Measurements from ENCODE around the gene FBXL22. TPM values are rescaled to one million over a fixed set of nuclear protein-coding genes. Genes with fewer than 3 reads are reported as not detected.

FBXL22 gene
- total RNA-seq, 1 experiment from 2014 or later: 0.49 TPM

GRCh38 chr15:63559753-63560152 is 37.4 kb upstream of the FBXL22 start:
- Histone ChIP-seq H2AFZ (ENCODE audit: low read depth, low read length, poor library complexity, severe bottlenecking) (no peak overlapping the region), H3K9me3 (ENCODE audit: control insufficient read depth in 1 of 2, insufficient read depth in 1 of 2, low read depth in 1 of 2, low read length in 2 of 2) (no peaks in the 10 kb centered on the region), H3K79me2 (ENCODE audit: insufficient read depth, low read length) (no peaks in the 10 kb centered on the region; the same call in 1 of the 2 replicates), H3K4me2 (ENCODE audit: low read length) (no peak overlapping the region), H3K27ac (ENCODE audit: low read depth, low read length) (no peak overlapping the region), H3K4me1 (ENCODE audit: control insufficient read depth in 1 of 2, insufficient read depth in 2 of 2, low read length in 2 of 2) (no peaks in the 10 kb centered on the region), H3K9ac (ENCODE audit: low read length) (no peak overlapping the region), H3K9me2 (ENCODE audit: insufficient read depth) (no peaks in the 10 kb centered on the region), H3K27me3 (ENCODE audit: insufficient read depth, low read length) (no peaks in the 10 kb centered on the region), H4K20me1 (ENCODE audit: insufficient read depth) (no peaks in the 10 kb centered on the region), H3K4me3 (replicated peaks in 1 of 2; ENCODE audit: low read depth in 1 of 2, low read length in 2 of 2) (no peak overlapping the region), H3K36me3 (ENCODE audit: control insufficient read depth in 1 of 2, insufficient read depth in 2 of 2, low read length in 2 of 2) (peaks cover 12 to 22% of the 10 kb centered on the region in 2 experiments; a peak in 2 of 4 replicates)
- DNase-seq (ENCODE audit: low read depth, low spot score) (no peak), ATAC-seq (no peak)
- CTCF ChIA-PET: no interaction called here
- POLR2A ChIA-PET: no interaction called here
- RAD21 ChIA-PET (ENCODE audit: low non-redundant PET in 1 of 2, low total read pairs in 2 of 2, uncharacterized antibody in 2 of 2, unreplicated experiment in 2 of 2): no interaction called here
- no TSS peak for BruUV-seq (replicated peaks)
- intact Hi-C loops (cut with micrococcal nuclease): no loop called here
- no peak for TF ChIP-seq ELF1 (IDR thresholded peaks at IDR 0.05; ENCODE audit: borderline replicate concordance, low read depth)
- TF ChIP-seq CEBPB (IDR thresholded peaks at IDR 0.05; ENCODE audit: low read depth): no peak
- no peak for TF ChIP-seq EZH2 (IDR thresholded peaks at IDR 0.05)
- no peak for TF ChIP-seq SIN3A (IDR thresholded peaks at IDR 0.05; ENCODE audit: low read depth)
- TF ChIP-seq MAX (IDR thresholded peaks at IDR 0.05): no peak
- TF ChIP-seq YY1 (IDR thresholded peaks at IDR 0.05; ENCODE audit: extremely low read depth, insufficient replicate concordance, low read depth, low read length): no peak
- no peak for TF ChIP-seq EZH2phosphoT487 (IDR thresholded peaks at IDR 0.05; ENCODE audit: borderline replicate concordance)
- TF ChIP-seq POLR2A (IDR thresholded peaks at IDR 0.05; ENCODE audit: borderline replicate concordance, extremely low read depth, insufficient read depth, insufficient read length): no peak
- TF ChIP-seq ATF3 (IDR thresholded peaks at IDR 0.05): no peak
- TF ChIP-seq ZFX (IDR thresholded peaks at IDR 0.05): no peak
- TF ChIP-seq REST (IDR thresholded peaks at IDR 0.05; ENCODE audit: low read depth): no peak
- no peak for TF ChIP-seq JUND (IDR thresholded peaks at IDR 0.05)
- no peak for TF ChIP-seq POLR2AphosphoS5 (IDR thresholded peaks at IDR 0.05; ENCODE audit: low read depth, low read length)
- no peak for TF ChIP-seq CTCF (IDR thresholded peaks at IDR 0.05 in 2 of 3, conservative IDR thresholded peaks at IDR 0.05 in 1 of 3; ENCODE audit: borderline replicate concordance in 1 of 3, insufficient read depth in 1 of 3, low read depth in 2 of 3, low read length in 2 of 3)
- TF ChIP-seq EGR1 (IDR thresholded peaks at IDR 0.05; ENCODE audit: low read depth): no peak
- TF ChIP-seq TCF7L2 (IDR thresholded peaks at IDR 0.05; ENCODE audit: borderline replicate concordance, extremely low read depth, insufficient read depth, insufficient read length): no peak
- no peak for TF ChIP-seq FOSL1 (IDR thresholded peaks at IDR 0.05; ENCODE audit: low read depth)
- TF ChIP-seq CBX3 (IDR thresholded peaks at IDR 0.05; ENCODE audit: low read depth): no peak
- no peak for TF ChIP-seq ZBTB33 (IDR thresholded peaks at IDR 0.05; ENCODE audit: extremely low read depth, insufficient replicate concordance, low read length)

Data from HCT116 (cell line).